RPMI7951 (cell line): Measurements from ENCODE around the gene UBXN10. TPM values are rescaled to one million over a fixed set of nuclear protein-coding genes. Genes with fewer than 3 reads are reported as not detected.

Experiments used
- DNase-seq: peaks from one replicate; pipeline ENCODE4 v3.0.0-alpha.2; 2012; ENCODE audit warnings: low read depth
- total RNA-seq: library from RNA; depleted of rRNA; stranded (reverse); fragments of >200 nt; shearing (Covaris generic); gene quantifications from 2 replicates; pipeline ENCODE4 v1.2.3, GENCODE V29; 2014; rRNA removed

Gene UBXN10
- total RNA-seq, 1 experiment from 2014 or later = 0.12 TPM

GRCh38 chr1:20234788-20235535 is 49.1 kb downstream of the UBXN10 start:
- no peak for DNase-seq

- no peak for DNase-seq
Measured at GRCh38 chr1:20237646-20238045, 51.8 kb downstream of the UBXN10 start.

- DNase-seq = no peak
Measured at GRCh38 chr1:20240012-20240411, 54.1 kb downstream of the UBXN10 start.

- no peak for DNase-seq
Measured at GRCh38 chr1:20242890-20243479, 57.1 kb downstream of the UBXN10 start.

Other genes with a start within 250 kb of the UBXN10 start
- gene PLA2G2A, start 206.5 kb upstream of the UBXN10 start, total RNA-seq = not detected in 2 replicates
- gene PLA2G5, start 115.9 kb upstream of the UBXN10 start, total RNA-seq = not detected in 2 replicates
- not detected in 2 replicates for gene PLA2G2D, start 66.6 kb upstream of the UBXN10 start, total RNA-seq
- not detected in 2 replicates for gene PLA2G2F, start 46.8 kb upstream of the UBXN10 start, total RNA-seq
- not detected in 2 replicates for gene PLA2G2C, start 422 bp downstream of the UBXN10 start, total RNA-seq
- not detected in 2 replicates for gene VWA5B1, start 104.8 kb downstream of the UBXN10 start, total RNA-seq